HEK293 (cell line): ENCODE data around the gene LSMEM2.

Experiments
- BCL11B ChIP-seq: fragments of 450-650 bp; formaldehyde crosslinking; IDR thresholded peaks from 2 replicates; pipeline ENCODE4 v1.5.1; 2016; ENCODE audit warnings: low read depth, missing biosample characterization, missing genetic modification characterization
- GFI1B ChIP-seq: fragments of 450-650 bp; formaldehyde crosslinking; IDR thresholded peaks from 2 replicates; pipeline ENCODE4 v1.5.1; 2016; ENCODE audit warnings: missing biosample characterization, missing genetic modification characterization
- GLI2 ChIP-seq: fragments of 450-650 bp; formaldehyde crosslinking; IDR thresholded peaks from 2 replicates; pipeline ENCODE4; 2017; ENCODE audit warnings: missing biosample characterization, missing genetic modification characterization, low read depth, borderline replicate concordance
- HIC1 ChIP-seq: fragments of 450-650 bp; formaldehyde crosslinking; IDR thresholded peaks from 2 replicates; pipeline ENCODE4 v1.5.1; 2016; ENCODE audit warnings: missing biosample characterization, missing genetic modification characterization
- PRDM1 ChIP-seq: fragments of 450-650 bp; formaldehyde crosslinking; IDR thresholded peaks from 2 replicates; pipeline ENCODE4; 2016; ENCODE audit warnings: missing biosample characterization, missing genetic modification characterization
- ZBTB17 ChIP-seq: fragments of 450-650 bp; formaldehyde crosslinking; IDR thresholded peaks from 2 replicates; pipeline ENCODE4 v1.5.1; 2016; ENCODE audit warnings: missing biosample characterization, missing genetic modification characterization
- ZFP41 ChIP-seq: fragments of 450-650 bp; formaldehyde crosslinking; IDR thresholded peaks from 2 replicates; pipeline ENCODE4 v1.5.1; 2016; ENCODE audit warnings: missing biosample characterization, missing genetic modification characterization, borderline replicate concordance
- ZIC2 ChIP-seq: fragments of 450-650 bp; formaldehyde crosslinking; IDR thresholded peaks from 2 replicates; pipeline ENCODE4 v1.5.1; 2016; ENCODE audit warnings: missing biosample characterization, missing genetic modification characterization
- ZNF112 ChIP-seq: fragments of 450-650 bp; formaldehyde crosslinking; IDR thresholded peaks from 2 replicates; pipeline ENCODE4 v1.5.0; 2017; ENCODE audit warnings: missing biosample characterization, missing genetic modification characterization
- ZNF146 ChIP-seq: fragments of 450-650 bp; formaldehyde crosslinking; IDR thresholded peaks from 2 replicates; pipeline ENCODE4 v1.5.1; 2016; ENCODE audit warnings: missing biosample characterization, missing genetic modification characterization
- ZNF148 ChIP-seq: fragments of 450-650 bp; formaldehyde crosslinking; IDR thresholded peaks from 2 replicates; pipeline ENCODE4 v1.5.0; 2017; ENCODE audit warnings: missing biosample characterization, missing genetic modification characterization, borderline replicate concordance
- ZNF18 ChIP-seq: fragments of 450-650 bp; formaldehyde crosslinking; IDR thresholded peaks from 2 replicates; pipeline ENCODE4 v1.5.1; 2016; ENCODE audit warnings: missing biosample characterization, missing genetic modification characterization
- ZNF302 ChIP-seq: fragments of 450-650 bp; formaldehyde crosslinking; IDR thresholded peaks from 2 replicates; pipeline ENCODE4 v1.5.1; 2016; ENCODE audit warnings: missing biosample characterization, missing genetic modification characterization, low read depth
- ZNF341 ChIP-seq: fragments of 450-650 bp; formaldehyde crosslinking; IDR thresholded peaks from 2 replicates; pipeline ENCODE4; 2016; ENCODE audit warnings: low read depth, missing biosample characterization, missing genetic modification characterization
- ZNF404 ChIP-seq: fragments of 450-650 bp; formaldehyde crosslinking; IDR thresholded peaks from 2 replicates; pipeline ENCODE4 v1.5.1; 2017; ENCODE audit warnings: missing biosample characterization, missing genetic modification characterization
- ZNF48 ChIP-seq: fragments of 450-650 bp; formaldehyde crosslinking; IDR thresholded peaks from 2 replicates; pipeline ENCODE4 v1.5.1; 2016; ENCODE audit warnings: missing biosample characterization, missing genetic modification characterization
- ZNF521 ChIP-seq: fragments of 450-650 bp; formaldehyde crosslinking; IDR thresholded peaks from 2 replicates; pipeline ENCODE4 v1.5.1; 2017; ENCODE audit warnings: missing biosample characterization, mild to moderate bottlenecking, missing genetic modification characterization
- ZNF624 ChIP-seq: fragments of 450-650 bp; formaldehyde crosslinking; IDR thresholded peaks from 2 replicates; pipeline ENCODE4 v1.5.1; 2017; ENCODE audit warnings: missing biosample characterization, missing genetic modification characterization
- ZNF660 ChIP-seq: fragments of 450-650 bp; IDR thresholded peaks from 2 replicates; pipeline ENCODE4 v1.5.1; 2018; ENCODE audit warnings: missing biosample characterization, mild to moderate bottlenecking, missing genetic modification characterization
- ZNF768 ChIP-seq: fragments of 450-650 bp; formaldehyde crosslinking; IDR thresholded peaks from 2 replicates; pipeline ENCODE4 v1.5.1; 2018; ENCODE audit warnings: missing biosample characterization, mild to moderate bottlenecking, missing genetic modification characterization
- ZSCAN5A ChIP-seq: fragments of 450-650 bp; formaldehyde crosslinking; IDR thresholded peaks from 2 replicates; pipeline ENCODE4 v1.5.1; 2016; ENCODE audit warnings: missing biosample characterization, missing genetic modification characterization
- TF ChIP-seq, protein P1 (sequence below): fragments of 450-650 bp; formaldehyde crosslinking; IDR thresholded peaks from 2 replicates; pipeline ENCODE4 v1.5.1; 2016; ENCODE audit warnings: missing biosample characterization, missing genetic modification characterization, low read depth
- TF ChIP-seq, protein P2 (sequence below): fragments of 450-650 bp; formaldehyde crosslinking; IDR thresholded peaks from 2 replicates; pipeline ENCODE4 v1.5.1; 2016; ENCODE audit warnings: missing biosample characterization, missing genetic modification characterization
- TF ChIP-seq, protein P3 (sequence below): fragments of 450-650 bp; formaldehyde crosslinking; IDR thresholded peaks from 2 replicates; pipeline ENCODE4 v1.5.1; 2017; ENCODE audit warnings: missing biosample characterization, missing genetic modification characterization
- TF ChIP-seq, protein P4 (sequence below): fragments of 450-650 bp; IDR thresholded peaks from 2 replicates; pipeline ENCODE4 v1.5.1; 2018; ENCODE audit warnings: missing biosample characterization, missing genetic modification characterization

LSMEM2 gene

GRCh38 chr3:50272911-50273688 is 5.8 kb upstream of the LSMEM2 start (continued):
- TF ChIP-seq HIC1 (tag by site-specific recombination), result peak; percentile 8; the same call in 1 of the 2 replicates
- peak; percentile 50; the same call in 1 of the 2 replicates for TF ChIP-seq BCL11B (tag by site-specific recombination)
- no peak for TF ChIP-seq ZNF521 (tag by site-specific recombination)
- no peak for TF ChIP-seq ZNF112
- no peak for TF ChIP-seq ZNF404 (tag by site-specific recombination)
- no peak for TF ChIP-seq ZNF48 (tag by site-specific recombination)
- no peak for TF ChIP-seq PRDM1 (tag by site-specific recombination)
- TF ChIP-seq, protein P1, sequence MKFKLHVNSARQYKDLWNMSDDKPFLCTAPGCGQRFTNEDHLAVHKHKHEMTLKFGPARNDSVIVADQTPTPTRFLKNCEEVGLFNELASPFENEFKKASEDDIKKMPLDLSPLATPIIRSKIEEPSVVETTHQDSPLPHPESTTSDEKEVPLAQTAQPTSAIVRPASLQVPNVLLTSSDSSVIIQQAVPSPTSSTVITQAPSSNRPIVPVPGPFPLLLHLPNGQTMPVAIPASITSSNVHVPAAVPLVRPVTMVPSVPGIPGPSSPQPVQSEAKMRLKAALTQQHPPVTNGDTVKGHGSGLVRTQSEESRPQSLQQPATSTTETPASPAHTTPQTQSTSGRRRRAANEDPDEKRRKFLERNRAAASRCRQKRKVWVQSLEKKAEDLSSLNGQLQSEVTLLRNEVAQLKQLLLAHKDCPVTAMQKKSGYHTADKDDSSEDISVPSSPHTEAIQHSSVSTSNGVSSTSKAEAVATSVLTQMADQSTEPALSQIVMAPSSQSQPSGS (tag by site-specific recombination), result peak; percentile 74
- peak; percentile 73 for TF ChIP-seq ZBTB17 (tag by site-specific recombination)
- no peak for TF ChIP-seq GLI2 (tag by site-specific recombination)
- TF ChIP-seq ZNF768 (tag by site-specific recombination), result no peak
- peak; percentile 40; the same call in 1 of the 2 replicates for TF ChIP-seq ZNF660 (tag by site-specific recombination)
- no peak for TF ChIP-seq ZNF148
- TF ChIP-seq ZNF302 (tag by site-specific recombination), result no peak
- no peak for TF ChIP-seq ZNF18 (tag by site-specific recombination)
- TF ChIP-seq ZFP41 (tag by site-specific recombination), result no peak
- TF ChIP-seq ZNF146 (tag by site-specific recombination), result no peak
- TF ChIP-seq, protein P2, sequence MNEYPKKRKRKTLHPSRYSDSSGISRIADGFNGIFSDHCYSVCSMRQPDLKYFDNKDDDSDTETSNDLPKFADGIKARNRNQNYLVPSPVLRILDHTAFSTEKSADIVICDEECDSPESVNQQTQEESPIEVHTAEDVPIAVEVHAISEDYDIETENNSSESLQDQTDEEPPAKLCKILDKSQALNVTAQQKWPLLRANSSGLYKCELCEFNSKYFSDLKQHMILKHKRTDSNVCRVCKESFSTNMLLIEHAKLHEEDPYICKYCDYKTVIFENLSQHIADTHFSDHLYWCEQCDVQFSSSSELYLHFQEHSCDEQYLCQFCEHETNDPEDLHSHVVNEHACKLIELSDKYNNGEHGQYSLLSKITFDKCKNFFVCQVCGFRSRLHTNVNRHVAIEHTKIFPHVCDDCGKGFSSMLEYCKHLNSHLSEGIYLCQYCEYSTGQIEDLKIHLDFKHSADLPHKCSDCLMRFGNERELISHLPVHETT (tag by site-specific recombination), result 0 out of 2 replicates have a peak, but pooled peaks have one; percentile 64
- TF ChIP-seq GFI1B (tag by site-specific recombination), result no peak
- TF ChIP-seq, protein P3, sequence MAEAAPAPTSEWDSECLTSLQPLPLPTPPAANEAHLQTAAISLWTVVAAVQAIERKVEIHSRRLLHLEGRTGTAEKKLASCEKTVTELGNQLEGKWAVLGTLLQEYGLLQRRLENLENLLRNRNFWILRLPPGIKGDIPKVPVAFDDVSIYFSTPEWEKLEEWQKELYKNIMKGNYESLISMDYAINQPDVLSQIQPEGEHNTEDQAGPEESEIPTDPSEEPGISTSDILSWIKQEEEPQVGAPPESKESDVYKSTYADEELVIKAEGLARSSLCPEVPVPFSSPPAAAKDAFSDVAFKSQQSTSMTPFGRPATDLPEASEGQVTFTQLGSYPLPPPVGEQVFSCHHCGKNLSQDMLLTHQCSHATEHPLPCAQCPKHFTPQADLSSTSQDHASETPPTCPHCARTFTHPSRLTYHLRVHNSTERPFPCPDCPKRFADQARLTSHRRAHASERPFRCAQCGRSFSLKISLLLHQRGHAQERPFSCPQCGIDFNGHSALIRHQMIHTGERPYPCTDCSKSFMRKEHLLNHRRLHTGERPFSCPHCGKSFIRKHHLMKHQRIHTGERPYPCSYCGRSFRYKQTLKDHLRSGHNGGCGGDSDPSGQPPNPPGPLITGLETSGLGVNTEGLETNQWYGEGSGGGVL, result no peak
- TF ChIP-seq, protein P4, sequence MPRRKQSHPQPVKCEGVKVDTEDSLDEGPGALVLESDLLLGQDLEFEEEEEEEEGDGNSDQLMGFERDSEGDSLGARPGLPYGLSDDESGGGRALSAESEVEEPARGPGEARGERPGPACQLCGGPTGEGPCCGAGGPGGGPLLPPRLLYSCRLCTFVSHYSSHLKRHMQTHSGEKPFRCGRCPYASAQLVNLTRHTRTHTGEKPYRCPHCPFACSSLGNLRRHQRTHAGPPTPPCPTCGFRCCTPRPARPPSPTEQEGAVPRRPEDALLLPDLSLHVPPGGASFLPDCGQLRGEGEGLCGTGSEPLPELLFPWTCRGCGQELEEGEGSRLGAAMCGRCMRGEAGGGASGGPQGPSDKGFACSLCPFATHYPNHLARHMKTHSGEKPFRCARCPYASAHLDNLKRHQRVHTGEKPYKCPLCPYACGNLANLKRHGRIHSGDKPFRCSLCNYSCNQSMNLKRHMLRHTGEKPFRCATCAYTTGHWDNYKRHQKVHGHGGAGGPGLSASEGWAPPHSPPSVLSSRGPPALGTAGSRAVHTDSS (tag by site-specific recombination), result peak; percentile 23; the same call in 1 of the 2 replicates
- TF ChIP-seq ZSCAN5A, result no peak
- no peak for TF ChIP-seq ZNF341 (tag by site-specific recombination)
- TF ChIP-seq ZNF624 (tag by site-specific recombination), result no peak
- TF ChIP-seq ZIC2, result no peak
